ENCODE measurements around the gene CHAF1A. TPM values are rescaled to one million over a fixed set of nuclear protein-coding genes. Genes with fewer than 3 reads are reported as not detected.

CHAF1A gene
- total RNA-seq, 4 donors from 2014 or later, result 2.4 to 11.9 (median 7.4) TPM

DNA sequence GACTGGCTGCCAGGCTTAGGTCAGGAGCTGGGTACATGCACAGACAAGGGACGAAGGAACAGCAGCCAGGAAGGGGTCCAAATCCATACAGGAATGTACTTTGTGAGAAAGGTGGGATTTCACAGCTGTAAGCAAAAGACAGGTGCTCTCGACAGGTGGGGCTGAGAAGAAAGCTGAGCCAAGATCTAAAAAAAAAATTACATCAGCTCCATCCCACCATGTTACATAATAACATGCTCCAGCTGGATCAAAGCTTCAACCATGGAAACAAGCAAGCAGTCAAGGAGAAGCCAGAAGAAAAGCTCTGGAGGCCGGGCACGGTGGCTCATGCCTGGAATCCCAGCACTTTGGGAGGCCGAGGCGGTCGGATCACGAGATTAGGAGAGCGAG is 47.2 kb downstream of the CHAF1A start:
- ATAC-seq, result no peak

DNA sequence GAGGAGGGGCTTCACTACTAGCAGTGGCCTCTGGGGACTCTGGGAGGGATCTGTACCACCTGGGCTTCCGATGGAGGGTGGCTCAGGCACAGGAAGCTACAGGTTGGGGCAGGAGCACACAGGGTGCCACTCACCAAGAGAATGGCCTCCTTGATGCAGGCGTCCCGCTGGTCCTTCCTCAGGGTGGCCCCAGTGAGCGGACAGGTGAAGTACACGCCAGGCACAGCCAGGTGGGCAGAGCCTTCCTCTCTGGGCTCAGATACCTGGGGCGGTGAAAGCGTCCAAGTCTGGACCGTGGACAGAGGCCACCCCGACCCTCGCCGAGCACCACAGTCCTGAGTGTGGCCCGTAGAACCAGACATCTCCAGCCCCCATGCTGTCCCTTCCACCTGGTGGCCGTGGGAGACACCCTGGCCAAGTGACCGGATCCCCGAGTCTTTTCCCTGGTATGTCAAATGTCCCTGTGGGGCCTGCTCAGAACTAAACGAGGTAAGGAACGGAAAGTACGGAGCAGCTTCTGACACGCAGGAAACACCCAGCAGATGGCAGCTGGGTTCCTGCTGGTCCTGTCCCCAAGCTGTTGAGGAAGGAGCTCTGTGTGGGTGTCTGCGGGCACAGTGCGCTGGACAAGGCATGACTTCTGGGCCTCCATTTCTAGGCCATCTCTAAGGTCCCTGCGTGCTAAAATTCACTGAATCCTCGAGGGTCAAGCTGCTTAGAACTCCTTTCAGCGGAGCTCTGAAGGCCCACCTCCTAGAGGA is 50.0 kb downstream of the CHAF1A start:
- H3K9me3 ChIP-seq, result no peaks in the 10 kb centered on the region
- peaks cover 0 to 65% (median 25%) of the 10 kb centered on the region in 3 donors for H3K4me1 ChIP-seq
- H3K27me3 ChIP-seq, result no peaks in the 10 kb centered on the region
- H3K36me3 ChIP-seq, result peaks cover 0 to 73% of the 10 kb centered on the region in 2 donors
- TF ChIP-seq, protein P1, sequence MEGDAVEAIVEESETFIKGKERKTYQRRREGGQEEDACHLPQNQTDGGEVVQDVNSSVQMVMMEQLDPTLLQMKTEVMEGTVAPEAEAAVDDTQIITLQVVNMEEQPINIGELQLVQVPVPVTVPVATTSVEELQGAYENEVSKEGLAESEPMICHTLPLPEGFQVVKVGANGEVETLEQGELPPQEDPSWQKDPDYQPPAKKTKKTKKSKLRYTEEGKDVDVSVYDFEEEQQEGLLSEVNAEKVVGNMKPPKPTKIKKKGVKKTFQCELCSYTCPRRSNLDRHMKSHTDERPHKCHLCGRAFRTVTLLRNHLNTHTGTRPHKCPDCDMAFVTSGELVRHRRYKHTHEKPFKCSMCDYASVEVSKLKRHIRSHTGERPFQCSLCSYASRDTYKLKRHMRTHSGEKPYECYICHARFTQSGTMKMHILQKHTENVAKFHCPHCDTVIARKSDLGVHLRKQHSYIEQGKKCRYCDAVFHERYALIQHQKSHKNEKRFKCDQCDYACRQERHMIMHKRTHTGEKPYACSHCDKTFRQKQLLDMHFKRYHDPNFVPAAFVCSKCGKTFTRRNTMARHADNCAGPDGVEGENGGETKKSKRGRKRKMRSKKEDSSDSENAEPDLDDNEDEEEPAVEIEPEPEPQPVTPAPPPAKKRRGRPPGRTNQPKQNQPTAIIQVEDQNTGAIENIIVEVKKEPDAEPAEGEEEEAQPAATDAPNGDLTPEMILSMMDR (IDR thresholded peaks at IDR 0.05), result no peak
- no peak for TF ChIP-seq POLR2AphosphoS5 (IDR thresholded peaks at IDR 0.05)
- no peak for TF ChIP-seq POLR2A (IDR thresholded peaks at IDR 0.05)
- TF ChIP-seq EP300 (IDR thresholded peaks at IDR 0.05), result no peak
- ATAC-seq, result no peak
- WGBS, 2 donors (ENCODE audit: low coverage in 1 of 2), result 67 to 80% methylated on average over 1 of the region's 24 CpGs
- peak overlapping the region in 1 of 4 donors; percentile 36 for H3K27ac ChIP-seq
- no peak overlapping the region for H3K4me3 ChIP-seq

More for the DNA sequence above, 47.2 kb downstream of the CHAF1A start:
- no peak for TF ChIP-seq POLR2AphosphoS5 (IDR thresholded peaks at IDR 0.05)
- no peak for TF ChIP-seq EP300 (IDR thresholded peaks at IDR 0.05)
- TF ChIP-seq, protein P1 (IDR thresholded peaks at IDR 0.05), result no peak
- TF ChIP-seq POLR2A (IDR thresholded peaks at IDR 0.05), result no peak
- peaks cover 0 to 100% of the 10 kb centered on the region in 2 donors for H3K36me3 ChIP-seq
- H3K4me1 ChIP-seq, result peaks cover 0 to 41% (median 12%) of the 10 kb centered on the region in 3 donors
- no peak overlapping the region for H3K4me3 ChIP-seq
- no peaks in the 10 kb centered on the region for H3K27me3 ChIP-seq
- H3K9me3 ChIP-seq, result no peaks in the 10 kb centered on the region
- 50% methylated on average over 9 of the region's 9 CpGs; no CpG with 5 or more reads in 1 of the 2 donors for WGBS, 2 donors (ENCODE audit: low coverage in 1 of 2)
- H3K27ac ChIP-seq, result peak overlapping the region; percentile 15 to 85 (median 76)

DNA sequence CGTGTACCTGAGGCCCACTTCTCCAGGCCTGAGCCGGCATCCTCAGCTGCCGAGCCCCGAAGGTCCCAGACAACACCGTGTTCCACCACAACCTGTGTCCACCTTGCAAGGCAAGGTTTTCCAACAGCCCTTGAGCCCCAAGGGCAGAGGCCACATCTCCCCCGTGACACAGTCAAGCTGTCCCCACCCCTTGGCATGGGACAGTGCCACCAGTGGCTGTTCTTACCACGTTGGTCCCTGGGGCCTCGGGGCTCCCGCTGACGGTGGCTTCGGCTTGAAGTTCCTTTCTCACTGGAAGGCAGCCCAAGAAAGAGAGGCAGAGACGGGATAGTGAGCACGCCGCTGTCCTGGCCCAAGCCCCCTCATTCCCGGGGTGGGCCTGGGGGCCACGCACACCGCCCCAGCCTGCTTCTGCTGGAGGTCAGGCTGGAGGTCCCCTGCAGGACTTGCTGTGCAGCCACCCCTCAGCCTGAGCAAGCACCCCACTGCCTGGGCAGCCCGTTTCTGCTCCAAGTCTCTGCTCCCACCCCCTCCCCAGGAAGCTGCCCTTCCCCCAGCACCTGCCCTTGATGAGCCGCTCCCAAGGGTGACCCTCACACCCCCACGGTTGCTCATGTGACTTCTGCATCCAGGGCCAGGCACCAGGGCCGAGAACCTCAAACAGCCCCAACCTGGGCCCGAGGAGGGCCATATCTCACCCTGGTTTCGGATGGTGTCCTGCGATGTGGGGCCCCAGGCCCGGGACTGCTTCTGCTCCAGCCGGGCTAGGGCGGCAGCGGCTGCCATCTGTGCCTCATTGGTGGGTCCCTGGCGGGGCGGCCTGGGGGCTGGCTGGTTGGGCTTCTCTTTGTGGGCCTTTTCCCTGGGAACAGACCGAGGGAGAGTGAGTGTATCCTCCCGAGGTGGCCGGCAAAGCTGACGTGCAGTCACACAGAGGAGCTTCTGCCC is 51.1 kb downstream of the CHAF1A start:
- WGBS, 2 donors (ENCODE audit: low coverage in 1 of 2), result 67% methylated on average over 7 of the region's 34 CpGs; no CpG with 5 or more reads in 1 of the 2 donors
- no peak overlapping the region for H3K4me3 ChIP-seq
- no peaks in the 10 kb centered on the region for H3K27me3 ChIP-seq
- peak overlapping the region in 2 of 4 donors; percentile 17 to 36 for H3K27ac ChIP-seq
- H3K4me1 ChIP-seq, result peaks cover 0 to 62% (median 24%) of the 10 kb centered on the region in 3 donors
- no peak for ATAC-seq
- TF ChIP-seq POLR2AphosphoS5 (IDR thresholded peaks at IDR 0.05) (no peak), EP300 (IDR thresholded peaks at IDR 0.05) (no peak), POLR2A (IDR thresholded peaks at IDR 0.05) (no peak)
- TF ChIP-seq, protein P1 (IDR thresholded peaks at IDR 0.05), result no peak
- H3K9me3 ChIP-seq, result no peaks in the 10 kb centered on the region
- peaks cover 0 to 62% of the 10 kb centered on the region in 2 donors for H3K36me3 ChIP-seq

DNA sequence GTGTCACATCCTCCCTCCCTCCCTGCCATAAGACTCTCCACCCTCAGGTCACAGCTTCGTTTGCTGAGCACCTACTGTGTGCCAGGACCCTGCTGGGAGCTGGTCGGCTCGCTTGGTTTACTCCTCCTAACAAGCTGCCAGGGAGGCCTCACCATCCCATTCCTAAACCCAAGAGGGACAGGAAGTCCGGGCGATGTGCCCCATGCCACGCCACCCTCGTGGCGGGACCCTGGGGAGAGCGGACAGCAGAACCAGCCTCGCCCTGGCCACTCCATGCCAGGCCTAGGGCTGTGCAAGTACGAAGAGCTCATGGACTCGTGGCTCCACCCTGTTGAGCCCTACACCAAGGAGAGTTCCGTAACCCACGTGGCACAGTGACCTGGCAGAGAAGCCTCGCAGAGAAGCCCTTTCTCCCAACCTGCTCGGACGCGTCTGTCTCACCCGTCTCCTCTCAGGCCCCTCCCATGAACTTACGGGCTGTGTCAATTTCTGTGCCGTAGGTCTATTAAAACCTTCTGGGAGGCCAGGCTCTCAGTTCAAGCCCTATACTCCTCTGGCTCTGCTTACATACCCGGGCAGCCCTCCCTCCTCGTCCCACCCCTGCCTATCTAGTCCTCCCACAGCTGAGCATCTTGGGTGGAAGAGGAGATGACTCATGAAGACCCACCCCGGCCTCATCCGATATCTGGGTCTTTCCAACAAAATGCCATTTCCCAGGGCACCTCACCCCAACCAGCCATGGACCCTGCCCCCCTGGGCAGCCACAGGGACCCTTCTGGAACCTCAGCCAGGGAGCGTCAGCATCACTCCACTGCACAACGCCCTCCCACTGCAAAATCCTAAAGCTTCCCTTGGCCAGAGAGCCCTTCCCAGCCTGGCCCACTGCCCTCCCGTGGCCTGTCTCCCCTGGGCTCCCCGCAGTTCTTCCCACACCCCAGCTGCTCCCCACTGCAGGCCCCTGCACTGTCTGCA is 52.6 kb downstream of the CHAF1A start:
- H3K36me3 ChIP-seq, result peaks cover 0 to 47% of the 10 kb centered on the region in 2 donors
- peak overlapping the region in 3 of 4 donors; percentile 87 to 96 (median 90) for H3K27ac ChIP-seq
- H3K4me3 ChIP-seq, result peak overlapping the region in 1 of 2 donors; percentile 75
- H3K27me3 ChIP-seq, result no peaks in the 10 kb centered on the region
- WGBS, 2 donors (ENCODE audit: low coverage in 1 of 2), result 20 to 41% methylated on average over 10 to 13 of the region's 29 CpGs
- H3K4me1 ChIP-seq, result peaks cover 0 to 47% (median 13%) of the 10 kb centered on the region in 3 donors
- TF ChIP-seq POLR2AphosphoS5 (IDR thresholded peaks at IDR 0.05) (no peak), POLR2A (IDR thresholded peaks at IDR 0.05) (no peak), EP300 (IDR thresholded peaks at IDR 0.05) (no peak)
- TF ChIP-seq, protein P1 (IDR thresholded peaks at IDR 0.05), result no peak
- no peaks in the 10 kb centered on the region for H3K9me3 ChIP-seq
- ATAC-seq, result peak; percentile 19

Data from gastroesophageal sphincter (tissue), 4 donors.